OCI-LY1 (cell line): Measurements from ENCODE around the gene SLC6A16.
"Not testable (repeated sequence)": the region's sequence is repeated elsewhere in the genome, so short reads cannot be mapped to it uniquely, and the experiment has no call there.

ENCODE experiments used
- H2AFZ ChIP-seq: fragments of 200-600 bp; sonication (generic), shearing (Covaris generic); 2 replicates; pipeline ENCODE4 v1.6.0; 2014; ENCODE audit warnings: antibody characterized with exemption, mild to moderate bottlenecking, low read length
- H3F3A ChIP-seq: fragments of 200-600 bp; sonication (generic), shearing (Covaris generic); 2 replicates; pipeline ENCODE4 v1.6.0; 2014; ENCODE audit warnings: mild to moderate bottlenecking, antibody characterized with exemption, low read length, moderate library complexity; ENCODE audit not compliant: insufficient read depth
- H3K27ac ChIP-seq: fragments of 200-600 bp; sonication (generic); 2 replicates; pipeline ENCODE4 v1.5.1; 2014; ENCODE audit warnings: low read length, mixed run types, mild to moderate bottlenecking, low read depth; ENCODE audit not compliant: poor library complexity, severe bottlenecking
- H3K27me3 ChIP-seq: fragments of 200-600 bp; sonication (generic); 2 replicates; pipeline ENCODE4 v1.6.0; 2014; ENCODE audit warnings: antibody characterized with exemption, mild to moderate bottlenecking, low read length, moderate library complexity; ENCODE audit not compliant: insufficient read depth
- H3K36me3 ChIP-seq: fragments of 200-600 bp; sonication (generic); 2 replicates; pipeline ENCODE4 v1.6.1; 2014; ENCODE audit warnings: mild to moderate bottlenecking, antibody characterized with exemption, low read length, moderate library complexity, mixed read lengths; ENCODE audit not compliant: insufficient read depth
- H3K4me1 ChIP-seq: fragments of 200-600 bp; sonication (generic); 2 replicates; pipeline ENCODE4 v1.5.1; 2014; ENCODE audit warnings: mild to moderate bottlenecking, low read length, moderate library complexity; ENCODE audit not compliant: insufficient read depth, severe bottlenecking
- H3K4me2 ChIP-seq: fragments of 200-600 bp; sonication (generic), shearing (Covaris generic); 2 replicates; pipeline ENCODE4 v1.6.1; 2014; ENCODE audit warnings: low read length
- H3K4me3 ChIP-seq: fragments of 200-600 bp; sonication (generic); 2 replicates; pipeline ENCODE4 v1.5.1; 2014; ENCODE audit warnings: low read length, low read depth, mild to moderate bottlenecking, mixed read lengths; ENCODE audit not compliant: poor library complexity, severe bottlenecking
- H3K79me2 ChIP-seq: fragments of 200-600 bp; shearing (Covaris generic); 2 replicates; pipeline ENCODE4 v1.6.1; 2016; ENCODE audit warnings: mixed run types, low read length, mixed read lengths; ENCODE audit not compliant: insufficient read depth
- H3K9ac ChIP-seq: fragments of 200-600 bp; sonication (generic), shearing (Covaris generic); 2 replicates; pipeline ENCODE4 v1.6.1; 2014; ENCODE audit warnings: mild to moderate bottlenecking, low read length, mixed read lengths
- H3K9me2 ChIP-seq: fragments of 200-600 bp; sonication (generic), shearing (Covaris generic); 2 replicates; pipeline ENCODE4 v1.6.1; 2014; ENCODE audit warnings: low read depth, mild to moderate bottlenecking, low read length, mixed read lengths
- H3K9me3 ChIP-seq: fragments of 200-600 bp; shearing (Covaris generic); 2 replicates; pipeline ENCODE4 v1.6.1; 2014; ENCODE audit warnings: low read length, mixed read lengths
- H4K20me1 ChIP-seq: fragments of 200-600 bp; sonication (generic), shearing (Covaris generic); 2 replicates; pipeline ENCODE4 v1.6.0; 2016; ENCODE audit warnings: mild to moderate bottlenecking, low read length; ENCODE audit not compliant: insufficient read depth
- CTCF ChIP-seq: fragments of 200-600 bp; sonication (generic), shearing (Covaris generic); IDR thresholded peaks from 2 replicates; pipeline ENCODE4 v1.5.1; 2017; ENCODE audit warnings: mild to moderate bottlenecking, antibody characterized with exemption, low read length, moderate library complexity, mixed read lengths
- EZH2 ChIP-seq: fragments of 200-600 bp; sonication (generic), shearing (Covaris generic); IDR thresholded peaks from 2 replicates; pipeline ENCODE4 v1.8.0; 2017; ENCODE audit warnings: borderline replicate concordance, mixed run types, mild to moderate bottlenecking, antibody characterized with exemption, low read length, moderate library complexity, mixed read lengths

The SLC6A16 gene

DNA sequence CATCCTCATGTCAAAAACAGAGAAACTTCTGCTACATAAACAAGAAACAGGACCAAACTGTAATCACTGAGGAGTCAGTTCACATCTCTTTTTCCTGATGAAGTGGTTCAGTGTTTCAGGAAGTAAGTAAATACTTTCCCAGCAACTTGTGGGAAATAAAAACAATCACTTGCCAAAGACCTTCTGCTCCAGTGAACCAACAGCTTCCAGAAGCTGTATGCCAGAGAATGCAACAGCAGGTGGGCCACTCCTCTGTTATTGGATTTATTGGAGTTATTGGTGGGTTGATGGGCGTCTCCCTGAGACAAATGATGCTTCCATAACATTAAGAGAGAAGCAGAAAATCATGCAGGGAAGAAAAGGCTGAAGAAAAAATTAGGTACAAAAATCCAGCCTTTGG lies 9.9 kb downstream of the SLC6A16 start:
- no peaks in the 10 kb centered on the region for H3F3A ChIP-seq
- no peaks in the 10 kb centered on the region for H3K79me2 ChIP-seq
- TF ChIP-seq EZH2 = no peak
- no peak for TF ChIP-seq CTCF
- no peaks in the 10 kb centered on the region for H3K9me2 ChIP-seq
- H2AFZ ChIP-seq = no peak overlapping the region
- no peak overlapping the region for H3K4me2 ChIP-seq
- H3K4me3 ChIP-seq = no peak overlapping the region
- no peaks in the 10 kb centered on the region for H3K27me3 ChIP-seq
- H3K4me1 ChIP-seq = no peaks in the 10 kb centered on the region
- H3K36me3 ChIP-seq = peaks cover 19% of the 10 kb centered on the region
- no peak overlapping the region for H3K9ac ChIP-seq
- no peak overlapping the region for H3K27ac ChIP-seq
- H3K9me3 ChIP-seq = peaks cover 4% of the 10 kb centered on the region; the same call in 1 of the 2 replicates
- no peaks in the 10 kb centered on the region for H4K20me1 ChIP-seq

GRCh38 chr19:49309087-49309486 lies 15.9 kb downstream of the SLC6A16 start:
- Histone ChIP-seq H3K27ac (peak overlapping the region; percentile 38), H3K27me3 (no peaks in the 10 kb centered on the region), H3K9me3 (no peaks in the 10 kb centered on the region), H3K79me2 (no peaks in the 10 kb centered on the region), H2AFZ (no peak overlapping the region), H3K4me3 (no peak overlapping the region), H3K4me2 (no peak overlapping the region), H3K4me1 (peaks cover 17% of the 10 kb centered on the region), H4K20me1 (no peaks in the 10 kb centered on the region), H3K36me3 (peaks cover 12% of the 10 kb centered on the region), H3K9me2 (no peaks in the 10 kb centered on the region), H3K9ac (no peak overlapping the region), H3F3A (no peaks in the 10 kb centered on the region)
- TF ChIP-seq EZH2 = no peak
- peak; percentile 54; the same call in 1 of the 2 replicates for TF ChIP-seq CTCF

DNA sequence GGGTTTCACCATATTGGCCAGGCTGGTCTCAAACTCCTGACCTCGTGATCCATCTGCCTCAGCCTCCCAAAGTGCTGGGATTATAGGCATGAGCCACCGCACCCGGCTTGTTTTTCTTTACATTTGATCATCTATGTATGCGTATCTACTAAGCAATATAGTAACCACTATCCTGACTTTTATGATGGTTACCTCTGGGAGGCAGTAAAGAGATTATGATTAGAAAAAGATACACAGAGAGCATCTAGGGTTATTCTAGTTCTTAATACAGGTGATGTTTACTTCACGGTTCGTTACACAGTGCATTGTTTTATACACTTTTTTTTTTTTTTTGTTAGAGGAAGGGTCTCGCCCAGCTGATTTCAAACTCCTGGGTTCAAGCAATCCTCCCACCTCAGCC lies 18.3 kb downstream of the SLC6A16 start:
- not testable (repeated sequence) for H2AFZ ChIP-seq, H3K9me2 ChIP-seq, H3F3A ChIP-seq, H3K79me2 ChIP-seq, H3K27ac ChIP-seq, H4K20me1 ChIP-seq, H3K4me3 ChIP-seq, H3K4me2 ChIP-seq, H3K27me3 ChIP-seq, H3K9me3 ChIP-seq, H3K9ac ChIP-seq
- Histone ChIP-seq H3K4me1 (peaks cover 17% of the 10 kb centered on the region), H3K36me3 (peaks cover 12% of the 10 kb centered on the region)
- peak; percentile 37 for TF ChIP-seq CTCF
